Endothelial cell of umbilical vein (primary cell): Measurements from ENCODE around the gene NBEA. TPM values are rescaled to one million over a fixed set of nuclear protein-coding genes. Genes with fewer than 3 reads are reported as not detected.

Experiments
- BruUV-seq: library from RNA; stranded (reverse); fragments of 400-500 nt; replicated peaks from 2 replicates; lab custom pipeline; 2021; lab: Mats Ljungman, UMichigan
- CTCF ChIA-PET: fragments of 300-600, 350-600 bp; sonication (Branson Sonifier 250); formaldehyde crosslinking; loops from one replicate; lab custom pipeline; 2021; ENCODE audit warnings: antibody characterized with exemption, inconsistent platforms; lab: Charles Lee
- POLR2A ChIA-PET: fragments of 300-600, 350-600 bp; sonication (Branson Sonifier 250); formaldehyde crosslinking; loops from one replicate; lab custom pipeline; 2021; ENCODE audit warnings: antibody characterized with exemption, inconsistent platforms; lab: Charles Lee
- DNase-seq: peaks from one replicate; pipeline ENCODE4 v3.0.0-alpha.2; 2011; ENCODE audit warnings: low read depth, low spot score
- FAIRE-seq: peaks from 2 replicates; lab custom pipeline; 2011; peaks lifted over from hg19 to GRCh38; lab: Jason Lieb, UNC
- H2AFZ ChIP-seq: 2 replicates; pipeline ENCODE4 v1.6.0; 2012; ENCODE audit warnings: low read depth, low read length, control low read depth, inconsistent platforms
- H3K27ac ChIP-seq: 2 replicates; pipeline ENCODE4 v1.5.1; 2011; ENCODE audit warnings: low read depth, mild to moderate bottlenecking, control low read depth, low read length, moderate library complexity; ENCODE audit not compliant: insufficient read depth
- H3K27me3 ChIP-seq, 2 experiments: 2 replicates each; pipeline versions ENCODE4 v1.6.0 to v1.6.1; 2011; ENCODE audit warnings: low read length in 2 of 2, mixed read lengths in 1 of 2; ENCODE audit not compliant: control insufficient read depth in 2 of 2, insufficient read depth in 2 of 2
- H3K36me3 ChIP-seq, 2 experiments: 2 replicates in 1 of 2; 3 replicates in 1 of 2; pipeline ENCODE4 v1.5.1; 2011; ENCODE audit warnings: low read length in 2 of 2, mild to moderate bottlenecking in 1 of 2, moderate library complexity in 1 of 2; ENCODE audit not compliant: control insufficient read depth in 2 of 2, insufficient read depth in 2 of 2; ENCODE audit errors: extremely low read depth in 1 of 2
- H3K4me1 ChIP-seq: 3 replicates; pipeline ENCODE4 v1.5.1; 2011; ENCODE audit warnings: mild to moderate bottlenecking, low read length; ENCODE audit not compliant: control insufficient read depth, insufficient read depth; ENCODE audit errors: extremely low read depth
- H3K4me2 ChIP-seq: 2 replicates; pipeline ENCODE4 v1.6.1; 2011; ENCODE audit warnings: low read length, control low read depth, mixed read lengths; ENCODE audit not compliant: insufficient read depth
- H3K4me3 ChIP-seq, 3 experiments: fragments of 200-600 bp in 1 of 3; sonication (generic), shearing (Covaris generic) in 1 of 3; replicated peaks in 1 of 3; 2 replicates each; pipeline ENCODE4 v1.5.1; 2011 to 2016; ENCODE audit warnings: control low read depth in 3 of 3, low read length in 3 of 3, mild to moderate bottlenecking in 2 of 3, inconsistent platforms in 1 of 3, low read depth in 1 of 3, moderate library complexity in 1 of 3; ENCODE audit not compliant: insufficient read depth in 1 of 3
- H3K79me2 ChIP-seq: 2 replicates; pipeline ENCODE4 v1.6.0; 2012; ENCODE audit warnings: low read length, inconsistent platforms; ENCODE audit not compliant: control insufficient read depth, insufficient read depth
- H3K9ac ChIP-seq: replicated peaks from 2 replicates; pipeline ENCODE3; 2011; ENCODE audit warnings: low read length, control low read depth; ENCODE audit not compliant: insufficient read depth; ENCODE audit errors: extremely low read depth
- H3K9me1 ChIP-seq: replicated peaks from 3 replicates; pipeline ENCODE4 v1.6.0; 2011; ENCODE audit warnings: mild to moderate bottlenecking, low read length; ENCODE audit not compliant: control insufficient read depth, insufficient read depth; ENCODE audit errors: extremely low read depth
- H3K9me3 ChIP-seq: replicated peaks from 2 replicates; pipeline ENCODE4 v1.5.1; 2012; ENCODE audit warnings: low read length, inconsistent platforms; ENCODE audit not compliant: control insufficient read depth, insufficient read depth
- H4K20me1 ChIP-seq: replicated peaks from 2 replicates; pipeline ENCODE3; 2011; ENCODE audit warnings: mild to moderate bottlenecking, low read length; ENCODE audit not compliant: control insufficient read depth, insufficient read depth; ENCODE audit errors: extremely low read depth
- EZH2 ChIP-seq: IDR thresholded peaks from 2 replicates; pipeline ENCODE4 v1.6.1; 2012; ENCODE audit warnings: borderline replicate concordance, low read depth, mild to moderate bottlenecking, moderate library complexity, low read length, inconsistent platforms; ENCODE audit not compliant: severe bottlenecking
- MYC ChIP-seq: IDR thresholded peaks from one replicate; pipeline ENCODE4 v1.6.1; 2011; ENCODE audit warnings: mild to moderate bottlenecking, low read depth, low read length
- POLR2A ChIP-seq: IDR thresholded peaks from 2 replicates; pipeline ENCODE4 v1.6.1; 2012; ENCODE audit warnings: low read depth, mild to moderate bottlenecking, control low read depth, low read length
- dilution Hi-C: fragments of 300-500 bp; cut with MboI; formaldehyde crosslinking; loops from one replicate; pipeline ENCODE4 v1.15.0; 2019; ENCODE audit warnings: low sequenced_read_pairs; ENCODE audit not compliant: extremely low pct_ligation_motif_present
- intact Hi-C: fragments of 100-400 bp; cut with micrococcal nuclease; formaldehyde crosslinking; loops from one replicate; pipeline ENCODE4 v1.10.0; 2022
- polyA plus RNA-seq, 4 experiments: library from polyadenylated mRNA; depleted of rRNA in 3 of 4; stranded (reverse) in 3 of 4; unstranded in 1 of 4; fragments of >200 nt; gene quantifications; 2 replicates each; pipeline versions ENCODE4 v1.2.1 to v1.2.3, GENCODE V29; 2011 to 2012; ENCODE audit warnings: missing spikeins in 1 of 4
- total RNA-seq: library from RNA; stranded (reverse); gene quantifications from 2 replicates; pipeline ENCODE4 v1.2.3, GENCODE V29; 2021
- TF ChIP-seq, protein P1 (sequence below): IDR thresholded peaks from 2 replicates; pipeline ENCODE4 v1.6.1; 2011; ENCODE audit not compliant: insufficient read depth, insufficient read length

The NBEA gene
- total and polyA plus RNA-seq, 2 donors (not counting 3 experiments of a cell fraction or from before 2014, with no cell fraction given) = 3.0 to 4.8 TPM

GRCh38 chr13:35159041-35159440, 217.0 kb downstream of the NBEA start:
- DNase-seq (no peak), FAIRE-seq (no peak)
- Histone ChIP-seq H4K20me1 (no peaks in the 10 kb centered on the region), H3K4me2 (no peak overlapping the region), H3K9ac (no peak overlapping the region), H3K9me3 (no peaks in the 10 kb centered on the region), H3K4me3 (no peak overlapping the region), H3K27ac (no peak overlapping the region), H3K27me3 (no peaks in the 10 kb centered on the region), H2AFZ (no peak overlapping the region), H3K79me2 (no peaks in the 10 kb centered on the region), H3K9me1 (no peaks in the 10 kb centered on the region), H3K36me3 (no peaks in the 10 kb centered on the region), H3K4me1 (no peaks in the 10 kb centered on the region)
- TF ChIP-seq, protein P1, sequence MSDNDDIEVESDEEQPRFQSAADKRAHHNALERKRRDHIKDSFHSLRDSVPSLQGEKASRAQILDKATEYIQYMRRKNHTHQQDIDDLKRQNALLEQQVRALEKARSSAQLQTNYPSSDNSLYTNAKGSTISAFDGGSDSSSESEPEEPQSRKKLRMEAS = no peak
- BruUV-seq = no TSS peak
- ChIA-PET CTCF (interaction anchor here (0.7 to 2.8 kb wide), 6 partner anchors 9 to 1616 kb away, joined by 3 to 20 read pairs (median 4); no protein-coding TSS in a partner anchor), POLR2A (no interaction called here)
- dilution Hi-C loops = no loop called here
- intact Hi-C loops = loop anchor here (10.0 kb wide), 1 partner anchor 804 kb away; no protein-coding TSS in a partner anchor

DNA sequence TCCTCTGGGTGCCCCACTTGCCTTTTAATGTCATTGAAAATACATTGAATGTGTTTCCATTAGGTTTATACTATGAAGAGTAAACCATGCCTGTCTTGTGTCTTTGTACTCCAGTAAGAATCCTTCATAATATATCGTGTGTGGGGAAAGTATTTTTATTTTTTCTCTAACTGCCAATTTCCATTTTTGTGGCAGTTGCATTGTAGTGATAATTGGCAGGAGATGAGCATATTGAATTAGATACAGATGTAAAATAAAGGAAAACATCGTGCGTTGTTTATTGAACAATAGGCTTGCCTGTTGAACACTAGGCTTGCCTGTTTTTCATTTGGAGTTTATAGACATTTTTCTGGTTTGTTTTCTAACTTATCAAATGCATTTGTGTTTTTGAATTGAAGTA, 218.8 kb downstream of the NBEA start:
- no peaks in the 10 kb centered on the region for H3K27me3 ChIP-seq
- H3K36me3 ChIP-seq = no peaks in the 10 kb centered on the region
- no peak overlapping the region for H2AFZ ChIP-seq
- no peaks in the 10 kb centered on the region for H4K20me1 ChIP-seq
- ChIA-PET POLR2A (no interaction called here), CTCF (no interaction called here)
- no peak overlapping the region for H3K27ac ChIP-seq
- H3K9me1 ChIP-seq = no peaks in the 10 kb centered on the region
- intact Hi-C loops = loop anchor here (5.0 kb wide), 1 partner anchor 1439 kb away; no protein-coding TSS in a partner anchor
- H3K4me1 ChIP-seq = no peaks in the 10 kb centered on the region
- TF ChIP-seq, protein P1 = no peak
- TF ChIP-seq POLR2A (no peak), MYC (no peak), EZH2 (no peak)
- no peaks in the 10 kb centered on the region for H3K9me3 ChIP-seq
- H3K9ac ChIP-seq = no peak overlapping the region
- dilution Hi-C loops = no loop called here
- DNase-seq (no peak), FAIRE-seq (no peak)
- H3K79me2 ChIP-seq = no peaks in the 10 kb centered on the region
- H3K4me2 ChIP-seq = no peak overlapping the region
- H3K4me3 ChIP-seq = no peak overlapping the region
- no TSS peak for BruUV-seq
